ENCODE data around the gene C7. TPM values are rescaled to one million over a fixed set of nuclear protein-coding genes. Genes with fewer than 3 reads are reported as not detected.

Gene C7
- total and polyA plus RNA-seq, 10 of the 15 experiments (the other 5 are each of a cell fraction or from before 2014, with no cell fraction given) = 0.90 TPM; not detected in 9

- Histone ChIP-seq H3K9ac (ENCODE audit: control insufficient read depth, insufficient read depth, low read length) (no peak overlapping the region), H3K79me2 (ENCODE audit: control insufficient read depth, insufficient read depth, low read length) (no peaks in the 10 kb centered on the region), H3K4me2 (ENCODE audit: control insufficient read depth, insufficient read depth) (no peak overlapping the region), H3K9me3 (replicated peaks; ENCODE audit: control insufficient read depth, insufficient read depth, low read length) (no peaks in the 10 kb centered on the region), H3K27me3 (replicated peaks in 1 of 2; ENCODE audit: control insufficient read depth in 2 of 2, insufficient read depth in 2 of 2, low read length in 1 of 2) (no peaks in the 10 kb centered on the region), H3K4me3 (no peak overlapping the region), H3K27ac (ENCODE audit: control insufficient read depth, insufficient read depth) (no peak overlapping the region), H3K36me3 (ENCODE audit: control insufficient read depth in 2 of 2, insufficient read depth in 2 of 2, low read length in 1 of 2) (no peaks in the 10 kb centered on the region), H3K4me1 (ENCODE audit: control insufficient read depth, insufficient read depth, low read length) (no peaks in the 10 kb centered on the region), H2AFZ (ENCODE audit: control insufficient read depth, low read depth, low read length) (no peak overlapping the region), H4K20me1 (ENCODE audit: control insufficient read depth, insufficient read depth) (no peaks in the 10 kb centered on the region)
- CTCF ChIA-PET = no interaction called here
- no peak for DNase-seq (ENCODE audit: low read depth, low spot score)
- in situ Hi-C loops (cut with MboI) = no loop called here
- BruUV-seq (replicated peaks) = no TSS peak
- TF ChIP-seq MAX (IDR thresholded peaks at IDR 0.05; ENCODE audit: low read depth, low read length) (no peak), ATF7 (IDR thresholded peaks at IDR 0.05; ENCODE audit: low read depth) (no peak), SPI1 (IDR thresholded peaks at IDR 0.05; ENCODE audit: borderline replicate concordance, insufficient read depth, low read depth, low read length) (no peak), ZNF384 (IDR thresholded peaks at IDR 0.05; ENCODE audit: borderline replicate concordance, low read depth, low read length) (no peak), MEF2B (IDR thresholded peaks at IDR 0.05; ENCODE audit: partially characterized antibody, poor library complexity, severe bottlenecking) (no peak), ZBED1 (IDR thresholded peaks at IDR 0.05; ENCODE audit: borderline replicate concordance) (no peak), IRF3 (IDR thresholded peaks at IDR 0.05) (no peak)
- POLR2A ChIA-PET = no interaction called here
- FAIRE-seq = no peak
- ATAC-seq = no peak
- WGBS (ENCODE audit: insufficient coverage, insufficient replicate concordance, low lambda C conversion rate, missing lambda C conversion rate) = 0% methylated on average over 2 of the region's 2 CpGs
- RAD21 ChIA-PET (ENCODE audit: unreplicated experiment) = no interaction called here
- intact Hi-C loops (cut with micrococcal nuclease; ENCODE audit: unreplicated experiment) = no loop called here
- SMC1A ChIA-PET (ENCODE audit: uncharacterized antibody, unreplicated experiment) = no interaction called here
Observed at GRCh38 chr5:40928886-40929448, 19.7 kb downstream of the C7 start.
